Neural cell (in vitro differentiated cells): ENCODE results near the gene ICA1. TPM values are rescaled to one million over a fixed set of nuclear protein-coding genes. Genes with fewer than 3 reads are reported as not detected.

Experiments used
- H2AFZ ChIP-seq: fragments of 200-600, 300-800 bp; sonication (generic), shearing (Covaris generic); 2 replicates; pipeline ENCODE4 v1.6.0; 2014; ENCODE audit warnings: low read depth, mild to moderate bottlenecking, antibody characterized with exemption, low read length, moderate library complexity
- H3F3A ChIP-seq: fragments of 200-600 bp; shearing (Covaris generic); 2 replicates; pipeline ENCODE4 v1.6.1; 2016; ENCODE audit warnings: mild to moderate bottlenecking, moderate library complexity, mixed read lengths, antibody characterized with exemption, low read length; ENCODE audit not compliant: insufficient read depth, poor library complexity, severe bottlenecking
- H3K27ac ChIP-seq: fragments of 200-600, 300-800 bp; sonication (generic), shearing (Covaris generic); 2 replicates; pipeline ENCODE4 v1.5.1; 2014; ENCODE audit warnings: mild to moderate bottlenecking, low read length, moderate library complexity
- H3K27me3 ChIP-seq: fragments of 300-800, 200-600 bp; sonication (generic), shearing (Covaris generic); 2 replicates; pipeline ENCODE4 v1.6.0; 2014; ENCODE audit warnings: mild to moderate bottlenecking, low read depth, low read length, moderate library complexity; ENCODE audit not compliant: insufficient read depth
- H3K36me3 ChIP-seq: fragments of 300-800, 200-600 bp; sonication (generic), shearing (Covaris generic); 2 replicates; pipeline ENCODE4 v1.5.1; 2014; ENCODE audit warnings: mild to moderate bottlenecking, antibody characterized with exemption, low read length, moderate library complexity; ENCODE audit not compliant: insufficient read depth
- H3K4me2 ChIP-seq: fragments of 300-800, 200-600 bp; sonication (generic), shearing (Covaris generic); 2 replicates; pipeline ENCODE4 v1.6.0; 2014; ENCODE audit warnings: mild to moderate bottlenecking, low read length
- H3K4me3 ChIP-seq: fragments of 300-800, 200-600 bp; sonication (generic), shearing (Covaris generic); 2 replicates; pipeline ENCODE4 v1.5.1; 2014; ENCODE audit warnings: mild to moderate bottlenecking, low read length, moderate library complexity
- H3K79me2 ChIP-seq: fragments of 200-600 bp; shearing (Covaris generic); replicated peaks from 2 replicates; pipeline ENCODE4 v1.6.0; 2014; ENCODE audit warnings: mild to moderate bottlenecking, low read length, moderate library complexity; ENCODE audit not compliant: insufficient read depth
- H3K9ac ChIP-seq: fragments of 300-800, 200-600 bp; sonication (generic), shearing (Covaris generic); 2 replicates; pipeline ENCODE4 v1.6.1; 2016; ENCODE audit warnings: mild to moderate bottlenecking, low read length, mixed read lengths
- H3K9me2 ChIP-seq: fragments of 200-600 bp; shearing (Covaris generic); 2 replicates; pipeline ENCODE4 v1.6.1; 2016; ENCODE audit warnings: mild to moderate bottlenecking, low read length, mixed read lengths; ENCODE audit not compliant: insufficient read depth
- H3K9me3 ChIP-seq: fragments of 200-600, 300-800 bp; sonication (generic), shearing (Covaris generic); 2 replicates; pipeline ENCODE4 v1.6.1; 2016; ENCODE audit warnings: mild to moderate bottlenecking, mixed run types, low read length, moderate library complexity, mixed read lengths
- H4K20me1 ChIP-seq: fragments of 200-600 bp; shearing (Covaris generic); 2 replicates; pipeline ENCODE4 v1.6.1; 2016; ENCODE audit warnings: mild to moderate bottlenecking, mixed run types; ENCODE audit not compliant: insufficient read depth
- EP300 ChIP-seq: fragments of 450-650 bp; conservative IDR thresholded peaks from 2 replicates; pipeline ENCODE4 v1.6.1; 2014; ENCODE audit warnings: antibody characterized with exemption, mild to moderate bottlenecking, moderate library complexity; ENCODE audit not compliant: poor library complexity, severe bottlenecking
- EZH2 ChIP-seq: fragments of 200-600, 300-800 bp; shearing (Covaris generic), sonication (generic); IDR thresholded peaks from 2 replicates; pipeline ENCODE4 v1.6.1; 2014; ENCODE audit warnings: antibody characterized with exemption, low read length, borderline replicate concordance, mild to moderate bottlenecking; ENCODE audit not compliant: insufficient read depth, poor library complexity, severe bottlenecking
- MXI1 ChIP-seq: fragments of 450-650 bp; conservative IDR thresholded peaks from 2 replicates; pipeline ENCODE4 v1.6.1; 2014; ENCODE audit warnings: antibody characterized with exemption, mild to moderate bottlenecking; ENCODE audit not compliant: poor library complexity, severe bottlenecking
- POLR2AphosphoS5 ChIP-seq: IDR thresholded peaks from 2 replicates; pipeline ENCODE4 v1.6.1; 2012
- RAD21 ChIP-seq: fragments of 450-650 bp; conservative IDR thresholded peaks from 2 replicates; pipeline ENCODE4 v1.6.1; 2014; ENCODE audit warnings: antibody characterized with exemption, mild to moderate bottlenecking, moderate library complexity
- SMC3 ChIP-seq: fragments of 450-650 bp; conservative IDR thresholded peaks from 2 replicates; pipeline ENCODE4 v1.6.1; 2014; ENCODE audit warnings: antibody characterized with exemption, mild to moderate bottlenecking, moderate library complexity; ENCODE audit not compliant: poor library complexity
- TAF1 ChIP-seq: IDR thresholded peaks from 2 replicates; pipeline ENCODE4 v1.6.1; 2012; ENCODE audit warnings: low read depth
- polyA plus RNA-seq: library from polyadenylated mRNA; depleted of rRNA; stranded (reverse); fragments of >200 nt; gene quantifications from 2 replicates; pipeline ENCODE4 v1.2.3, GENCODE V29; 2014
- TF ChIP-seq, protein P1 (sequence below): IDR thresholded peaks from 2 replicates; pipeline ENCODE4 v1.6.1; 2012; ENCODE audit warnings: borderline replicate concordance
- TF ChIP-seq, protein P2 (sequence below): fragments of 450-650 bp; IDR thresholded peaks from 2 replicates; pipeline ENCODE4 v1.5.1; 2014; ENCODE audit warnings: antibody characterized with exemption, mild to moderate bottlenecking, moderate library complexity; ENCODE audit not compliant: poor library complexity, severe bottlenecking

ICA1 gene
- polyA plus RNA-seq, 1 donor from 2014 or later, result 18.6 TPM

DNA sequence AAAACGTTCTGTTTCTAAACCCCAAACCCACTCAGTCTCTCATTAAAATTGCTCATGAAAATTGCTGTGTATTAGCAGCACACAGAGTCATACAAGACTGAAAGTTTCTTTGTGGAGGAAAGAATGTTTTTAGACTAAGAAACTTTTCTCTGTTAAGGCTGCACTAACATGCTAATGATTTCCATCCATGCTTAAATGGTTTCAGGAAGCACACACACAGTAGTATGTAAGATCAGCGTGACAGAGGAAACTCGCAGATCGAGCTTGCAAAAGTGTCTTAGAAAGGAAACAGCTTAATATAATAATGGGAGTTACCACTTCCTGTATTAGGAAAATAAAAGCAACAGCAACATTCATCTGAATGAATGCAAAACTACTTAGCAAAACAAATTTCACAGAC lies 112.7 kb downstream of the ICA1 start:
- Histone ChIP-seq H3K27ac (no peak overlapping the region), H4K20me1 (no peaks in the 10 kb centered on the region), H3K9me2 (no peaks in the 10 kb centered on the region), H3K4me2 (no peak overlapping the region), H3K36me3 (no peaks in the 10 kb centered on the region), H3F3A (peaks cover 3% of the 10 kb centered on the region), H3K9ac (no peak overlapping the region), H2AFZ (no peak overlapping the region), H3K27me3 (no peaks in the 10 kb centered on the region), H3K4me3 (no peak overlapping the region), H3K9me3 (no peaks in the 10 kb centered on the region), H3K79me2 (no peaks in the 10 kb centered on the region)
- no peak for TF ChIP-seq TAF1
- TF ChIP-seq SMC3, result no peak
- TF ChIP-seq MXI1, result no peak
- TF ChIP-seq EZH2, result no peak
- TF ChIP-seq, protein P1, sequence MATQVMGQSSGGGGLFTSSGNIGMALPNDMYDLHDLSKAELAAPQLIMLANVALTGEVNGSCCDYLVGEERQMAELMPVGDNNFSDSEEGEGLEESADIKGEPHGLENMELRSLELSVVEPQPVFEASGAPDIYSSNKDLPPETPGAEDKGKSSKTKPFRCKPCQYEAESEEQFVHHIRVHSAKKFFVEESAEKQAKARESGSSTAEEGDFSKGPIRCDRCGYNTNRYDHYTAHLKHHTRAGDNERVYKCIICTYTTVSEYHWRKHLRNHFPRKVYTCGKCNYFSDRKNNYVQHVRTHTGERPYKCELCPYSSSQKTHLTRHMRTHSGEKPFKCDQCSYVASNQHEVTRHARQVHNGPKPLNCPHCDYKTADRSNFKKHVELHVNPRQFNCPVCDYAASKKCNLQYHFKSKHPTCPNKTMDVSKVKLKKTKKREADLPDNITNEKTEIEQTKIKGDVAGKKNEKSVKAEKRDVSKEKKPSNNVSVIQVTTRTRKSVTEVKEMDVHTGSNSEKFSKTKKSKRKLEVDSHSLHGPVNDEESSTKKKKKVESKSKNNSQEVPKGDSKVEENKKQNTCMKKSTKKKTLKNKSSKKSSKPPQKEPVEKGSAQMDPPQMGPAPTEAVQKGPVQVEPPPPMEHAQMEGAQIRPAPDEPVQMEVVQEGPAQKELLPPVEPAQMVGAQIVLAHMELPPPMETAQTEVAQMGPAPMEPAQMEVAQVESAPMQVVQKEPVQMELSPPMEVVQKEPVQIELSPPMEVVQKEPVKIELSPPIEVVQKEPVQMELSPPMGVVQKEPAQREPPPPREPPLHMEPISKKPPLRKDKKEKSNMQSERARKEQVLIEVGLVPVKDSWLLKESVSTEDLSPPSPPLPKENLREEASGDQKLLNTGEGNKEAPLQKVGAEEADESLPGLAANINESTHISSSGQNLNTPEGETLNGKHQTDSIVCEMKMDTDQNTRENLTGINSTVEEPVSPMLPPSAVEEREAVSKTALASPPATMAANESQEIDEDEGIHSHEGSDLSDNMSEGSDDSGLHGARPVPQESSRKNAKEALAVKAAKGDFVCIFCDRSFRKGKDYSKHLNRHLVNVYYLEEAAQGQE, result no peak
- TF ChIP-seq POLR2AphosphoS5, result no peak
- TF ChIP-seq RAD21, result no peak
- no peak for TF ChIP-seq EP300
- TF ChIP-seq, protein P2, sequence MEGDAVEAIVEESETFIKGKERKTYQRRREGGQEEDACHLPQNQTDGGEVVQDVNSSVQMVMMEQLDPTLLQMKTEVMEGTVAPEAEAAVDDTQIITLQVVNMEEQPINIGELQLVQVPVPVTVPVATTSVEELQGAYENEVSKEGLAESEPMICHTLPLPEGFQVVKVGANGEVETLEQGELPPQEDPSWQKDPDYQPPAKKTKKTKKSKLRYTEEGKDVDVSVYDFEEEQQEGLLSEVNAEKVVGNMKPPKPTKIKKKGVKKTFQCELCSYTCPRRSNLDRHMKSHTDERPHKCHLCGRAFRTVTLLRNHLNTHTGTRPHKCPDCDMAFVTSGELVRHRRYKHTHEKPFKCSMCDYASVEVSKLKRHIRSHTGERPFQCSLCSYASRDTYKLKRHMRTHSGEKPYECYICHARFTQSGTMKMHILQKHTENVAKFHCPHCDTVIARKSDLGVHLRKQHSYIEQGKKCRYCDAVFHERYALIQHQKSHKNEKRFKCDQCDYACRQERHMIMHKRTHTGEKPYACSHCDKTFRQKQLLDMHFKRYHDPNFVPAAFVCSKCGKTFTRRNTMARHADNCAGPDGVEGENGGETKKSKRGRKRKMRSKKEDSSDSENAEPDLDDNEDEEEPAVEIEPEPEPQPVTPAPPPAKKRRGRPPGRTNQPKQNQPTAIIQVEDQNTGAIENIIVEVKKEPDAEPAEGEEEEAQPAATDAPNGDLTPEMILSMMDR, result no peak

DNA sequence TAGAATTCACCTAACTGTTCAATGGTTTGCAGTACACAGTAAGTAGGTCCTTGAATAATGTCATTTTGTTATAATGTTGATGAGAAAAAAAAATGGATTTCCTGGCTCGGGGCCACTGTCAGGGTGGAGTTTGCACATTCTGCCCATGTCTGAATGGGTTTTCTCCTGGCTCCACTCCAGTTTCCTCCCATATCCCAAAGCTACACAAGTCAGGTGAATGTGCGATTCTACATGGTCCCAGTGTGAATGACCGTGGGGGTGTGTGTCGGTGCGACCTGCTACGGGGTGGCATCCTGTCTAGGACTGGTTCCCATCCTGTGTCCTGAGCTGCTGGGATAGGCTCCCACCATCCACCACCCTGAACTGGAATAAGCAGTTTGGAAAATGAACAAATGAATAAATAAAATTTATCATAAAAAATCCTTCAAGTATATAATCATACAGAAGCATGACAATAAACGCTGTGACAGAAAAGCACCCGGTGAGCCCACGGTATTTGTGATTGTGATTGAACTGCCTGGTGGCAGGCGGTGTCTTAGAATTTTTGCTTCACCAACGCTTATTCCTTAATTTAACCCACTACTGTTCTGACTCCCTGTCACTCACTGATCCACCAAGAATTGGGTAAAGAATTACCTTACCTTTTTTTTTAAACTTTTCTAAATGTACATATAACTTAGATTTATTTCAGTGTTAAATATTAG lies 114.1 kb downstream of the ICA1 start:
- Histone ChIP-seq H3K27me3 (no peaks in the 10 kb centered on the region), H3K9me3 (no peaks in the 10 kb centered on the region)

More for the DNA sequence above, 114.1 kb downstream of the ICA1 start:
- no peak overlapping the region for H2AFZ ChIP-seq
- no peak overlapping the region for H3K4me2 ChIP-seq
- H4K20me1 ChIP-seq, result no peaks in the 10 kb centered on the region
- no peaks in the 10 kb centered on the region for H3K36me3 ChIP-seq
- peaks cover 3% of the 10 kb centered on the region for H3F3A ChIP-seq
- H3K79me2 ChIP-seq, result no peaks in the 10 kb centered on the region
- no peak overlapping the region for H3K4me3 ChIP-seq
- no peak overlapping the region for H3K9ac ChIP-seq
- H3K9me2 ChIP-seq, result no peaks in the 10 kb centered on the region
- no peak for TF ChIP-seq POLR2AphosphoS5
- TF ChIP-seq EP300, result no peak
- TF ChIP-seq EZH2, result no peak
- no peak for TF ChIP-seq TAF1
- H3K27ac ChIP-seq, result peak overlapping the region; percentile 67
